Upper lobe of left lung (tissue), 4 donors: ENCODE measurements around the gene CFAP97D2.

Experiments used
- CTCF ChIP-seq, 6 experiments: fragments of 450-650 bp in 4 of 6; fragments of 200-600 bp in 2 of 6; sonication (generic) in 2 of 6; IDR thresholded peaks; one replicate each; pipeline ENCODE4 v1.5.1; 2016 to 2019; ENCODE audit warnings: antibody characterized with exemption in 6 of 6
- EP300 ChIP-seq, 4 donors: sonication (generic); formaldehyde crosslinking; IDR thresholded peaks; one replicate each; pipeline ENCODE4 v1.5.1; 2017; ENCODE audit warnings: antibody characterized with exemption in 4 of 4, control low read depth in 2 of 4
- POLR2A ChIP-seq, 4 donors: fragments of 450-650 bp; IDR thresholded peaks; one replicate each; pipeline ENCODE4 v1.5.1; 2016 to 2017; ENCODE audit warnings: antibody characterized with exemption in 4 of 4, mild to moderate bottlenecking in 2 of 4
- POLR2AphosphoS5 ChIP-seq, 2 donors: sonication (generic); formaldehyde crosslinking; IDR thresholded peaks; one replicate each; pipeline ENCODE4 v1.5.1; 2017; ENCODE audit warnings: antibody characterized with exemption in 2 of 2

GRCh38 chr13:114222461-114222968 lies 43.5 kb downstream of the CFAP97D2 start:
- TF ChIP-seq POLR2A (IDR thresholded peaks at IDR 0.05) (no peak), CTCF (IDR thresholded peaks at IDR 0.05) (no peak), POLR2AphosphoS5 (IDR thresholded peaks at IDR 0.05) (no peak), EP300 (IDR thresholded peaks at IDR 0.05) (no peak)
